Activated CD4-positive, alpha-beta T cell treated with anti-CD3 and anti-CD28 coated beads, Interleukin-2, amount 10 ng/mL, durations not matched to agents 24 days and 14 days (primary cell): Measurements from ENCODE around the gene GALNT18. TPM values are rescaled to one million over a fixed set of nuclear protein-coding genes. Genes with fewer than 3 reads are reported as not detected.

Experiments
- DNase-seq: peaks from one replicate; pipeline ENCODE4 v3.0.0; 2022
- H3K27ac Mint-ChIP-seq: one replicate; pipeline ENCODE4 v1.8.0; 2022; ENCODE audit warnings: mild to moderate bottlenecking, mixed read lengths
- H3K27me3 Mint-ChIP-seq: one replicate; pipeline ENCODE4 v1.8.0; 2022; ENCODE audit warnings: mixed read lengths
- H3K36me3 Mint-ChIP-seq: one replicate; pipeline ENCODE4 v1.8.0; 2022; ENCODE audit warnings: low read depth, mild to moderate bottlenecking, mixed read lengths
- H3K4me1 Mint-ChIP-seq: one replicate; pipeline ENCODE4 v1.8.0; 2021; ENCODE audit warnings: mixed read lengths
- H3K4me3 Mint-ChIP-seq: one replicate; pipeline ENCODE4 v1.8.0; 2022; ENCODE audit warnings: mild to moderate bottlenecking, moderate library complexity, mixed read lengths
- H3K9me3 Mint-ChIP-seq: one replicate; pipeline ENCODE4 v1.8.0; 2021; ENCODE audit warnings: mixed read lengths
- intact Hi-C: fragments of 100-400 bp; cut with micrococcal nuclease; formaldehyde crosslinking; loops from one replicate; pipeline ENCODE4 v1.15.1; 2023
- total RNA-seq: library from RNA; stranded (reverse); gene quantifications from 2 replicates; pipeline ENCODE4 v1.2.3, GENCODE V29; 2022

Gene GALNT18
- total RNA-seq, 1 donor from 2014 or later = 8.6 TPM

DNA sequence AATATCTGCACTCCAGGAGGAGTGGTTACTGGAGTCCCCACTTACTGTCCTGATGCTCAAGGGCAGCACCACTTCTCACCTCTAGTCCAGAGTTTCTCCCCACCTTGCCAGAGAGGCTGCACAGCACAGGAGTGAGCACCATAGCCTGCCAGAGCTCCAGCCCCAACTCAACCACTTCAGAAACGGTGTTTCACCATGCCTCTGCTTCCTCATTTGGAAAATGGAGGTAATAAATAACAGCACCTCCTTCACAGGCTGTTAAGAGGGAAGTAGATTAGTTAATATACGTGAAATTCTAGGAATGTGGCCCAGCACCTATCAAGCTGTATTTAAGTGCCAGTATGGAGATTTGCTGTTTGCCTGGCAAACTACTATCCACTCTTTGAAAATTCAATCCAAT, 63.0 kb downstream of the GALNT18 start:
- H3K36me3 Mint-ChIP-seq = no peaks in the 10 kb centered on the region
- H3K27me3 Mint-ChIP-seq = no peaks in the 10 kb centered on the region
- intact Hi-C loops = no loop called here
- H3K4me3 Mint-ChIP-seq = no peak overlapping the region
- no peaks in the 10 kb centered on the region for H3K4me1 Mint-ChIP-seq
- H3K9me3 Mint-ChIP-seq = peaks cover 3% of the 10 kb centered on the region
- H3K27ac Mint-ChIP-seq = no peak overlapping the region
- DNase-seq = no peak

DNA sequence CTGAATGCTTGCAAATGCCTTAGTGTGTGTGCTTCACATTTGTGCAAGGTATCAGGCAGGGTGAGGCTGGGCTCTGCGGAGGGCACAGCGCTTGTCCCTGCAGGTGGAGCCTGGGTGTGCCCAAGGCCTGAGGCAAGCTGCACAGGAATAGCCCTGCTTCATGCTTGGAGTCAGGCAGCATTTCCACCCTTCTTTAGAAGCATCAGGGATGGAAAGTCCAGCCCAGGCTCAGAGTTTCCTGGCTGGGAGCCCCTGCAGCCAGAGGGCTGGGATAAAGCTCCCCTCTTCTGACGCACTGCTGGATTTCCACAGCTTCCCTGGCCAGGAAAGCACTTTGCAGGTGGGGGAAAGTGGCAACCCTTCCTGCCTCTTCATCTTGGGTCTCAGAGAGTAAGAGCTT, 63.4 kb downstream of the GALNT18 start:
- Mint-ChIP-seq H3K27ac (no peak overlapping the region), H3K4me3 (no peak overlapping the region), H3K4me1 (no peaks in the 10 kb centered on the region), H3K36me3 (no peaks in the 10 kb centered on the region), H3K27me3 (no peaks in the 10 kb centered on the region), H3K9me3 (peaks cover 3% of the 10 kb centered on the region)
- intact Hi-C loops = no loop called here
- DNase-seq = no peak

DNA sequence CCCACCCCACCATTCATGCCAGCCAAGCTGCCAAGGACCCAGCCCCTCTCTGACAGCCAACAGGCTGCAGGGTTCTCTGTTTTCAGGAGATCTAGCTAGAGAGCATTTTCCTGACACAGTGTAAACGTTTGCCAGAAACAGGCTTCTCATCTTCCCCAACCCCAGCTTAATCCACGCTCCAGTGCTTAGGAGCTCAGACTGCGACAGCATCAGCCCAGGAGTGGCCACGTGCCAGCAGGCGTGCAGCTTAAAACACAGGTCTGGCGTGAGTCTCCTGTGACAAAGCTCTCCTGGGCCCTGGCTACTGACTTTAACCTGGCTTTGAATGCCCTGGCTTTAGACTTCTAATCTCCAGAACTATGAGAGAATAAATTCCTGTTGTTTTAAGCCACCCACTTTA, 66.6 kb downstream of the GALNT18 start:
- no peak for DNase-seq
- no peaks in the 10 kb centered on the region for H3K36me3 Mint-ChIP-seq
- no peaks in the 10 kb centered on the region for H3K4me1 Mint-ChIP-seq
- no peaks in the 10 kb centered on the region for H3K27me3 Mint-ChIP-seq
- H3K9me3 Mint-ChIP-seq = peaks cover 3% of the 10 kb centered on the region
- no peak overlapping the region for H3K27ac Mint-ChIP-seq
- intact Hi-C loops = no loop called here
- H3K4me3 Mint-ChIP-seq = no peak overlapping the region

DNA sequence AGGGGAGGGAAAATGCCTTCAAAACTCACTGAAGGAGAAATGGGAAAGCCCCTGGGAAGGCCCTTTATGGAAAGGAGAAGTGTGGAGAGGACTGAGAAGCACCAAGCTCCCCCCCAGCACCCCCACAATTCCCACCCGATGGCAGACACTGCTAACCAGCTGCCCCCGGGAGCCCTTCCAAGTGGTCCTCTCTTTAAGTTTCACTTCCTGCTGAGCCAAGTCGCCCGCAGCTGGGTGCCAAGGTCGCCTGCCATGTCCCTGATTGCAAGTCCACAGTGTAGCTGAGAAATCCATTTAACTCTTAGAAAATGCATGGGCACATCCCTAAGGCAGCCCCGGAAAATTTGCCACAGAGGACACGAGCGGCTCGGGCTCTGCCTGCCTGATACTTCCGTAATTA, 68.2 kb downstream of the GALNT18 start:
- H3K4me1 Mint-ChIP-seq = no peaks in the 10 kb centered on the region
- H3K27me3 Mint-ChIP-seq = no peaks in the 10 kb centered on the region
- intact Hi-C loops = no loop called here
- no peak overlapping the region for H3K27ac Mint-ChIP-seq
- no peak for DNase-seq
- H3K36me3 Mint-ChIP-seq = no peaks in the 10 kb centered on the region
- no peak overlapping the region for H3K4me3 Mint-ChIP-seq
- no peaks in the 10 kb centered on the region for H3K9me3 Mint-ChIP-seq

DNA sequence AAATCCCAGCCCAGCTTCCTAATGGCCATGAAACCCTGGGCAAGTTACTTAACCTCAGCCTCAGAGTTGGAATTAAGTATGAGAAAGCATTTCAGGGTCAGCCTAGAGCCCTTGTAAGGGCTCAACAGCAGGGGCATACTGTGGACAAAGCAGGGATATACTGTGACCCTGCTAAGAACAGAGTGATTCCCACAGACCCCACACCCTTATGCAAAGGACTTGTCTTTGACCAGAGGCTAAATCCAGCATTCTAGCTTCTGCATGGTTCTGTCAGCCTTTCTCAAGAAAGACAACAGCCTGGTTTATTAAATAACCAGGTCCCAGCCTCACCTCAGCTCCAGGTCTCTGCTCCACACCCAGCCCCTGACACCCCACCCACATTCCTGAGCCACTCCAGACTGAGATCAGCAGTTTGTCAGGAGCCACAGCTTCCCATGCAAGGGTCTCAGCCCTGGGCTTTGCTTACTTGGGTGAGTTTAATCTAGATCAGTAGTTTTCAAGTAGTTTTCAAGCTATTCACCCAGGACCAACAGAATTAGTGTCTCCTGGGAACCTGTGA, 69.2 kb downstream of the GALNT18 start:
- no peak for DNase-seq
- H3K27ac Mint-ChIP-seq = no peak overlapping the region
- no peak overlapping the region for H3K4me3 Mint-ChIP-seq
- H3K4me1 Mint-ChIP-seq = no peaks in the 10 kb centered on the region
- H3K27me3 Mint-ChIP-seq = no peaks in the 10 kb centered on the region
- no peaks in the 10 kb centered on the region for H3K36me3 Mint-ChIP-seq
- no peaks in the 10 kb centered on the region for H3K9me3 Mint-ChIP-seq
- intact Hi-C loops = no loop called here

DNA sequence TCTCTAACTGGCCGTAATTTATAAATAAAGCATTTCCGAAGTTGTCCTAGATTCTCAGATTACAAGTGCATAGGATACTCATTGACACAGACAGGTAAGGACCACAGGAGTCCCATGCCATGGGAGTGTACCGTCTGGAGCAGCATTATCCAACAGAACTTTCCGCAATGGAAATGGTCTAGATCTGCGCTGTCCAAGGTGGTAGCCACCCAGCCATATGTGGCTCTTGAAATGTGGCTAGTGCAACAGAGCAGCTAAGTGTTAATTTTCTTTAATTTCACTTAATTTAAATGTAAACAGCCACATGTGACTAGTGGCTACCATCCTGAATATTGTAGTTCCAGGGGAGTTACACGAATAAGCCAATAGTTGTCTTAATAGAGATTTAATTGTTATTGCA, 71.3 kb downstream of the GALNT18 start:
- Mint-ChIP-seq H3K4me1 (no peaks in the 10 kb centered on the region), H3K27ac (no peak overlapping the region), H3K9me3 (no peaks in the 10 kb centered on the region), H3K36me3 (no peaks in the 10 kb centered on the region), H3K27me3 (no peaks in the 10 kb centered on the region), H3K4me3 (no peak overlapping the region)
- DNase-seq = no peak
- intact Hi-C loops = no loop called here

DNA sequence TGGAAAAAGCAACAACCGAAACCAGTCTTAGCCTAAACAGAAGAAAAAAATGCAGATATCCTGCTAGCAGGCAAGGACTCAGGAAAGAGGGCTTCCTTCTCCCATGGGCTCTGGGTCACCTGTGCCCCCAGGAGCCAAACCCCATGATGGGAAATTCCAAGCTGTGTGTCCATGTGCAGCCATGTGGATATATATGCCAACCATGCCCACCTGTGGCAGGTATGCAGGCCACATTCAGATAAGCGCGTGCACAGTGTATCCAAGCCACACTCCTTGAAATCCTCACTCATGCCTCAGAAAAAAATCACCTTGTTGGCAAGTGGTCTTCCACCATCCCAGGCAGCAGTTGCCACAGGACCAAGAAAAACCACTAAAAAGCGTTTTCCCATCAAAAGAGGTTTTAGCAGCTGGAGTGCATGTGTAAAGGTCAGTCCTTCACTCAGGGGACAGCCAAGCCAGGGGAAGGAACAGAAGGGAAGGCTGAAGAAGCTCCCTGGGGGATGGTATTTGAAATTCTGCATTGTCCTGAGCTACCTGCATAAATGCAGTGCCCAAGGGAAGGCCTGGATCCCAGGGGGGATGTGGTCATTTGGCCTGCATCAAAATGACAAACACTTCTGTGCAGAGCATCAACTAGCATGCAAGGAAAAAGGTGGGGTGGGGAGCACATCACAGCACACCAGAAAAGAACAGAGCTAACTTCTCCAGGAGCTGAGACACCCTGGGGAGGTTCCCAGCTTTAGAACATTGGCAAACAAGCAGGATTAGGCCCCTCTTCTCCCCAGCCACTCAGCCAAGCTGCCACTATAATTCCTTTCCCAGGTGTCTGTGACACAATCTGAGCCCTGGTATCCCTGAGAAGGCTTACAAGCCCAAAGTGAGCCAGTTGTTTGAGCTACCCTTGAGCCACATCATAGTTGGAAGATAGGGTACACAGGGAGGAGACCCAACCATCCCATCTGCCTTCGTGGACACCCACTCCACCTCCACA, 76.2 kb downstream of the GALNT18 start:
- H3K27me3 Mint-ChIP-seq = no peaks in the 10 kb centered on the region
- no peak overlapping the region for H3K27ac Mint-ChIP-seq
- no peaks in the 10 kb centered on the region for H3K36me3 Mint-ChIP-seq
- no peak for DNase-seq
- intact Hi-C loops = no loop called here
- no peak overlapping the region for H3K4me3 Mint-ChIP-seq
- H3K4me1 Mint-ChIP-seq = no peaks in the 10 kb centered on the region
- no peaks in the 10 kb centered on the region for H3K9me3 Mint-ChIP-seq

DNA sequence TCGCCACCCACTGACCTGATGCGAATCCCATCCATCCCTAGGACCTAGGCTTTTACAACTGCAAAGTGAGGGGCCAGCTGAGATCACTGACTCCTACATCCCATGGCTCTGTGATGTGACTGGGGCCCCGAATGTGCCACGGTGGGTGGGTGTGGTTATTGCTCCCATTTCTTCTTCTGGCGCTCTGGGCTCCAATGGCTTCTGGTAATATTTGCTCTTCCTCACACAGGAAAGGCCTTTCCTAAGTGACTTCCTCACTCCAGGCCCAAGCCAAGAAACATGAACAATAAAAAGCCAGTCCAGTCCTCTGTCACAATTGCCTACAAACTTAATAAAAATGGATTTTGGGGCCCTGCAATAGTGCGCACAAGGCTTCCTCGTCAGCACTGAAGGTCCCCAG, 78.1 kb downstream of the GALNT18 start:
- intact Hi-C loops = no loop called here
- Mint-ChIP-seq H3K4me1 (no peaks in the 10 kb centered on the region), H3K4me3 (no peak overlapping the region), H3K9me3 (no peaks in the 10 kb centered on the region), H3K36me3 (no peaks in the 10 kb centered on the region), H3K27ac (no peak overlapping the region), H3K27me3 (no peaks in the 10 kb centered on the region)
- DNase-seq = no peak

DNA sequence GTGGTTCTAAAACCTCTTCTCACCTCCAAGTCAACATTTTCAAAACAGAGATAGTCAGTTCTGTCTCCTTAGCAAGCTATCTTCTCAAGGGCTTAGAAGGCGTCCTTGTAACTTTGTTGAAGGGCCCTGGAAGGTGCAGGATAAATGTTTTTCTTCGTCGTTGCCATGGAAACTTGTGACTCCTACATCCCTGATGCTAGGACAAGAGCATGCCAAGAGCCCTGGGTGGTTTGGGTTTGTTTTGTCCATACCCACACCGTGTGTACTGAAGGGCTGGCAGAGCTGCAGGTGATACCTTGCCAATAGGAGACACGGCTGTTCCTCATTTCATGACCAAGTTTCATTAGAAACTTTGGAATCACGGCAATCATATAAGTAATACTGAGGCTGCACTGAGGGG, 81.6 kb downstream of the GALNT18 start:
- no peak overlapping the region for H3K27ac Mint-ChIP-seq
- H3K27me3 Mint-ChIP-seq = no peaks in the 10 kb centered on the region
- H3K9me3 Mint-ChIP-seq = no peaks in the 10 kb centered on the region
- intact Hi-C loops = no loop called here
- no peak for DNase-seq
- no peaks in the 10 kb centered on the region for H3K4me1 Mint-ChIP-seq
- no peaks in the 10 kb centered on the region for H3K36me3 Mint-ChIP-seq
- H3K4me3 Mint-ChIP-seq = no peak overlapping the region

DNA sequence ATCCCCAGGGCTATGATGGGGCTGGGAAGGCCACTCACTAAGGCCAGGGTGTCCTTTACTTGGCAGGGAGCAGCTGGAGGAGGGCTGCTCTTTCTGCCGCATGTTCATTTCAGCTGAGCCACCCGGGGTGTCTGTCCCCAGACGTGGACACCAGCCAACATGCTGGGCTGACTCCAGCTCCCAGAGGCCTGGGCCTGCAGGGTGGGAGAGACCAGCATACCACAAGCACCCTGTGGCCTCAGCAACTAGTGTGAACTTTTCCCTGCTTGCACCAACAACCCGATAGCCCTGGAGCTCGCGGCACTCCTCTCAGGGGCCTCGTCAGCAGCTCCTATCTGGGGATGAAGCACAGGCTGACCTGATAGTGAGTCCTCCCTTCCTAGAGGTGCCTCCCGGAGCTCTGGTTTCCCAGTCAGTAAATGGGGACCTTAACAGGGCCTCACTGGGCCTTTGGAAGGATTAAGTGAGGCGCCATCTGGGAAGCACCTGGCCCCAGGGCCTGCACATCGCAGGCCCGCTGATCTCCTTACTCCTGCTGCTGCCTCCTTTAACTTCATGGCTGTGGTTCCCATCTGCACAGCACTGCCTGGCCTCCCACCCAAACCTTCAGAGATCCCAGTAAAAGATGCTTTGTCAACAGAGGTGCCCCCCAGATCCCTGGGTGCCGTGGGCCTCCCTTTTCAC, 83.4 kb downstream of the GALNT18 start:
- no peak overlapping the region for H3K4me3 Mint-ChIP-seq
- DNase-seq = no peak
- no peaks in the 10 kb centered on the region for H3K4me1 Mint-ChIP-seq
- intact Hi-C loops = no loop called here
- H3K36me3 Mint-ChIP-seq = no peaks in the 10 kb centered on the region
- H3K27me3 Mint-ChIP-seq = no peaks in the 10 kb centered on the region
- no peaks in the 10 kb centered on the region for H3K9me3 Mint-ChIP-seq
- no peak overlapping the region for H3K27ac Mint-ChIP-seq

DNA sequence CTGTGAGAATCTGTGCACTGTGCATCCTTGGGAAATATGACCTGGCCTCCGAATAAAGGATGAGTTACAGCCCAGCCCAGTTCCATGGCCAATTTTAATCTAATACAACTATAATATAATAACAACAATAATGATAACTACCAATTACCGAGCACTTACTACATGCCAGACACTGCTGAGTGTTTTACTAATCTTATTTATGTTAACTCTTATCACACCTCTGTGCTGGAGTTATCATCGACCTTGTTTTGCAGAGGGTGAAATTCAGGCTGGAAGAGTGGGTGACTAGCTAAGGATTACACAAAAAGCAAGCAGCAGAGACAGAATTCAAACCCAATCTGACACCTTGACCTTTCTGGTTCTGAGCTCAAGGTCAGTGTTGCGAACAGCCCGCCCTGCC, 83.9 kb downstream of the GALNT18 start:
- intact Hi-C loops = no loop called here
- H3K4me3 Mint-ChIP-seq = no peak overlapping the region
- DNase-seq = no peak
- no peaks in the 10 kb centered on the region for H3K9me3 Mint-ChIP-seq
- no peak overlapping the region for H3K27ac Mint-ChIP-seq
- no peaks in the 10 kb centered on the region for H3K27me3 Mint-ChIP-seq
- H3K4me1 Mint-ChIP-seq = no peaks in the 10 kb centered on the region
- H3K36me3 Mint-ChIP-seq = no peaks in the 10 kb centered on the region

DNA sequence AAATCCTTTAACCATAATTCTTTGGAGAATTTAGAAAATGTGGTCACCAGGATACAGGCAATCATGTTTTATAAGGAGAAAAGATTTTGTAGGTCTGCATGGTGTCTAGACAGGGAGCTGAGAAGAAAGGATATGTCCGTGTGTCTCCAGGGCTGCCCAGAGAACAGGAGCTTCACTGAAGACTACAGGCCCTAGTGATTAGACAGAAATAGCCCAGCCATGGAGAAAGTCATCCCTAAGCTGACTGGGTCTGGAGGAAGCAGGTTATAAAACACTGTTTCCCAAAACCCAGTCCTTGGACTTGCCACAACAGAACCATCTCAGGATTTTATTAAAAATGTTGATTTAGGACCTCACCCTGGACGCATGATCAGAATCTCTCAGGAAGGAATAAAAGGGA, 84.4 kb downstream of the GALNT18 start:
- intact Hi-C loops = no loop called here
- Mint-ChIP-seq H3K36me3 (no peaks in the 10 kb centered on the region), H3K4me3 (no peak overlapping the region), H3K9me3 (no peaks in the 10 kb centered on the region), H3K27ac (no peak overlapping the region), H3K4me1 (no peaks in the 10 kb centered on the region), H3K27me3 (no peaks in the 10 kb centered on the region)
- DNase-seq = no peak

DNA sequence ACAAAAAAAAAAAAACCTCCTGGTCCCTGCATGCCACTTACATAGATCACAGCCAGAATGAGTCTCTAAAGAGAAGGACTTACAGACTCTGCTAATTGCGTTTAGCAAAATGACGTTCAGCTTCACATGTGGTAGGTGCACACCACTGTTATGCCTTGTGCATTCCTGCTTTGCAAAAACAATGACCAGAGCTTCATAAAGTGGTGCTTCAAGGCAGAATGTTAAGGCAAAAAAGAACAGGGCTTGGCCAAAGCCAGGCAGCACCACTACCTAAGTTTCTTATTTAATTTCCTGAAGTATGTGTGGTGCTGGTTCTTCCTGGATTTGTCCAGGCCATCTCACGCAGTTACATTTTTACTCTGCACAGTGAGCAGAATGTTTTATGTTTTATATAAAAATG, 85.2 kb downstream of the GALNT18 start:
- Mint-ChIP-seq H3K9me3 (no peaks in the 10 kb centered on the region), H3K27ac (no peak overlapping the region), H3K4me3 (no peak overlapping the region), H3K27me3 (no peaks in the 10 kb centered on the region), H3K4me1 (no peaks in the 10 kb centered on the region), H3K36me3 (no peaks in the 10 kb centered on the region)
- intact Hi-C loops = no loop called here
- no peak for DNase-seq

DNA sequence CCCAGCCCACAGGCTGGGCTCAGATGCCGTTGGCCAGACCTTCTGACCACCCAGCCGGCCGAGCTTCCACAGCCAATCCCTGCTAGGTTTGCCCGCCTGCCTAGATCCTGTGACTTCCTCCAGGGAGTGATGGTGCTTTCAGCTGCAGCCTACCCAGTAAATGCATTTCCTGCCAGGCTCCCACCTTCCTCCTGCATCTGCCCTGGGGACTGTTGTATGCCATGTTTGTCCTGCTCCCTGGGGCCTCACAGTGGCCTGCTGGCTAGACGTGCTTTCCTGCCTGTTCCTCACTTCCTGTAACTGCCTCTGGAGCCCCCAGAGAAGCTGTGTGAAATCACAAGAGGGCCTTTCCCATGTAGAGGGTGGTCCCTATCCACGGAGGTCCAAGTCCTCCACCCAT, 86.2 kb downstream of the GALNT18 start:
- H3K4me3 Mint-ChIP-seq = no peak overlapping the region
- no peaks in the 10 kb centered on the region for H3K27me3 Mint-ChIP-seq
- no peaks in the 10 kb centered on the region for H3K9me3 Mint-ChIP-seq
- no peaks in the 10 kb centered on the region for H3K4me1 Mint-ChIP-seq
- H3K27ac Mint-ChIP-seq = no peak overlapping the region
- DNase-seq = no peak
- H3K36me3 Mint-ChIP-seq = no peaks in the 10 kb centered on the region
- intact Hi-C loops = no loop called here
